ENCODE measurements around the gene CASZ1. TPM values are rescaled to one million over a fixed set of nuclear protein-coding genes. Genes with fewer than 3 reads are reported as not detected.

CASZ1 gene
- total RNA-seq, 1 donor from 2014 or later, result 18.3 TPM

GRCh38 chr1:10615932-10616671 lies 180.3 kb downstream of the CASZ1 start:
- no peak overlapping the region for H3K4me3 Mint-ChIP-seq (ENCODE audit: unreplicated experiment)

GRCh38 chr1:10615332-10615731 lies 181.1 kb downstream of the CASZ1 start:
- H3K27ac Mint-ChIP-seq (ENCODE audit: unreplicated experiment), result no peak overlapping the region

More at GRCh38 chr1:10615932-10616671, 180.3 kb downstream of the CASZ1 start:
- no peak for TF ChIP-seq CTCF (IDR thresholded peaks at IDR 0.05; ENCODE audit: partially characterized antibody, unreplicated experiment)
- no peaks in the 10 kb centered on the region for H3K36me3 Mint-ChIP-seq (ENCODE audit: unreplicated experiment)
- H3K27me3 Mint-ChIP-seq (ENCODE audit: unreplicated experiment), result peaks cover 3% of the 10 kb centered on the region
- DNase-seq, result no peak
- H3K9me3 Mint-ChIP-seq (ENCODE audit: unreplicated experiment), result peaks cover 4% of the 10 kb centered on the region
- peaks cover 5% of the 10 kb centered on the region for H3K4me1 Mint-ChIP-seq (ENCODE audit: low read depth, unreplicated experiment)
- H3K27ac Mint-ChIP-seq (ENCODE audit: unreplicated experiment), result no peak overlapping the region

GRCh38 chr1:10614377-10615225 lies 181.8 kb downstream of the CASZ1 start:
- no peak for DNase-seq
- H3K4me3 Mint-ChIP-seq (ENCODE audit: unreplicated experiment), result no peak overlapping the region
- peaks cover 3% of the 10 kb centered on the region for H3K27me3 Mint-ChIP-seq (ENCODE audit: unreplicated experiment)
- H3K9me3 Mint-ChIP-seq (ENCODE audit: unreplicated experiment), result peaks cover 4% of the 10 kb centered on the region
- H3K4me1 Mint-ChIP-seq (ENCODE audit: low read depth, unreplicated experiment), result peaks cover 5% of the 10 kb centered on the region
- H3K27ac Mint-ChIP-seq (ENCODE audit: unreplicated experiment), result no peak overlapping the region
- H3K36me3 Mint-ChIP-seq (ENCODE audit: unreplicated experiment), result no peaks in the 10 kb centered on the region
- TF ChIP-seq CTCF (IDR thresholded peaks at IDR 0.05; ENCODE audit: partially characterized antibody, unreplicated experiment), result no peak

More at GRCh38 chr1:10615332-10615731, 181.1 kb downstream of the CASZ1 start:
- no peak for TF ChIP-seq CTCF (IDR thresholded peaks at IDR 0.05; ENCODE audit: partially characterized antibody, unreplicated experiment)
- H3K4me3 Mint-ChIP-seq (ENCODE audit: unreplicated experiment), result no peak overlapping the region
- no peaks in the 10 kb centered on the region for H3K36me3 Mint-ChIP-seq (ENCODE audit: unreplicated experiment)
- no peak for DNase-seq
- H3K27me3 Mint-ChIP-seq (ENCODE audit: unreplicated experiment), result peaks cover 3% of the 10 kb centered on the region
- H3K9me3 Mint-ChIP-seq (ENCODE audit: unreplicated experiment), result peaks cover 4% of the 10 kb centered on the region
- H3K4me1 Mint-ChIP-seq (ENCODE audit: low read depth, unreplicated experiment), result peaks cover 5% of the 10 kb centered on the region

GRCh38 chr1:10613861-10614260 lies 182.6 kb downstream of the CASZ1 start:
- DNase-seq, result no peak
- TF ChIP-seq CTCF (IDR thresholded peaks at IDR 0.05; ENCODE audit: partially characterized antibody, unreplicated experiment), result no peak
- H3K4me1 Mint-ChIP-seq (ENCODE audit: low read depth, unreplicated experiment), result peaks cover 5% of the 10 kb centered on the region
- peaks cover 4% of the 10 kb centered on the region for H3K9me3 Mint-ChIP-seq (ENCODE audit: unreplicated experiment)
- no peaks in the 10 kb centered on the region for H3K36me3 Mint-ChIP-seq (ENCODE audit: unreplicated experiment)
- no peak overlapping the region for H3K27ac Mint-ChIP-seq (ENCODE audit: unreplicated experiment)
- no peak overlapping the region for H3K4me3 Mint-ChIP-seq (ENCODE audit: unreplicated experiment)
- H3K27me3 Mint-ChIP-seq (ENCODE audit: unreplicated experiment), result peaks cover 3% of the 10 kb centered on the region
